GM19025 (cell line): Measurements from ENCODE around the gene EML2.
A peak's percentile ranks its signal among the peaks of the same experiment; 100 is the strongest.
"Not testable (repeated sequence)": the region's sequence is repeated elsewhere in the genome, so short reads cannot be mapped to it uniquely, and the experiment has no call there.

Source experiments
- ATAC-seq: cut with Tn5 transposase; IDR thresholded peaks from one replicate; pipeline ENCODE4 v1.9.1; 2021; ENCODE audit warnings: mild to moderate bottlenecking, low read depth, moderate library complexity; ENCODE audit not compliant: unreplicated experiment

EML2 gene

DNA sequence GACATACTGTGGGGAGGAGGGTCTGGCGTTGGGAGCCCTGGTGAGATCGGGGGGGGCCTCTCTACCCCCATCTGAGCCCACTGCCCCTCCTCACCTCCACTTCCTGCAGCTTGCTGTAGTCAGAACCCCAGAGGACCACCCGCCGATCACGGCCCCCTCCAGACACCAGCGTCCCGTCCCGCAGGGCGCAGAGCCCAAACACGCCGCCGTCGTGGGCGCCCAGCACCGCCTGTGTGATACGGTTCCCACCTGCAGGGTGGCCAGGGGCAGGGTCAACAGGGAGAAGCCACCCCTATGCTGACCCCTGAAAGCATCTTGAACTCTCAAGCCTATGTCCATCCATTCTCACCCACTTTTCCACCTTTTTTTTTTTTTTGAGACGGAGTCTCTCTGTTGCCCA lies 17.8 kb downstream of the EML2 start:
- ATAC-seq: no peak

DNA sequence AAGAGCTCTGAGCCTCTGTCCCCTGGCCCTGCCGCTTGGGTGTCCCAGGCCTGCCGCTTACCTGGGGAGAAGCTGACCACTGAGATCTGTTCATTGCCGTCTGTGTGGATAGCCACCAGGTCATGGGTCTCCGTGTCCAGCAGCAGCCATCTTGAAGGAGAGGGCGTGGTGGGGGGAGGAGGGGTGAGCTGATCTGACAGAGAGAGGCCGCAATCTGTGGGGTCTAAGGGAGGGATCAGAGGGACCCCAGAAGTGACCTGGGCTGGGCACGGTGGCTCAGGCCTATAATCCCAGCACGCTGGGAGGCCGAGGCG lies 22.5 kb downstream of the EML2 start:
- no peak for ATAC-seq

DNA sequence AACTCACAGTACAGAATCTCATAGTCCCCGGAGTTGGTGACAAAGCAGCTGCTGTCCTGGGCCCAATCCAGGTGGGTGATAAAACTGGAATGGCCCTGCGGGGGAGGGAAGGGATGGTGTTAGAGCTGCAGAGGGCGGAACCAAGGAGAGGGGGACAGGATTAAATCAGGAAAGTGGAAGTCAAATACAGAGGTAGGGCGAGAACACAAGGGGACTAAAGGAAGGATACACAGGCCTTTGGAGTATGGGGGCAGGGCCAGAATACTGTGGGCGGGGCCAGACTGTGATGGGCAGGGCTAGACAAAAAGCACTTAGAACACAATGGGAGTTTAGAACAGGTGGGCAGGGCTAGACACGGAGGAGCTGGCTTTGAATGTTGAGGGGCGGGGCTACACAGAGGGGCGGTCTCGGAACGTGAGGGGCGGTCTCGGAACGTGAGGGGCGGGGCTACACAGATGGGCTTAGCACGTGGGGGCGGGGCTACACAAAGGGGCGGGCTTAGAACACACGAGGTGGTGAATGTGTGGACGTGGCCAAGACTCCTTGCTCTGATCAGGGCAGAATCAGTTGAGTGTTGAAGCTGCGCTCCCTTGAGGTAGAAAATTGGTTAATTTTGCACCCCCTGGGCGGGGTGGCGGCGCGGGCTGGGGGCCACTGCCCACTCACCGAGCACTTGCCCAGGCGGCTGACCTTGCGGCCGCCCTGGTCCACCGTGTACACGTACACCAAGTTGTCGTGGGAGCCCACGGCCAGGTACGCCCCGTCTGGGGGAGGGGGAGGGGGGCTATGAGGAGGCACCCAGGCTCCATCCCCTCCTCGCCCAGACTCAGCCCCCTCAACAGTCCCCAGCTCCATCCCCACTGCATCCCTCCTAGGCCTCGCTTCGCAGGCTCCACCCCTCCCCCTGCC lies 23.1 kb downstream of the EML2 start:
- ATAC-seq: no peak

DNA sequence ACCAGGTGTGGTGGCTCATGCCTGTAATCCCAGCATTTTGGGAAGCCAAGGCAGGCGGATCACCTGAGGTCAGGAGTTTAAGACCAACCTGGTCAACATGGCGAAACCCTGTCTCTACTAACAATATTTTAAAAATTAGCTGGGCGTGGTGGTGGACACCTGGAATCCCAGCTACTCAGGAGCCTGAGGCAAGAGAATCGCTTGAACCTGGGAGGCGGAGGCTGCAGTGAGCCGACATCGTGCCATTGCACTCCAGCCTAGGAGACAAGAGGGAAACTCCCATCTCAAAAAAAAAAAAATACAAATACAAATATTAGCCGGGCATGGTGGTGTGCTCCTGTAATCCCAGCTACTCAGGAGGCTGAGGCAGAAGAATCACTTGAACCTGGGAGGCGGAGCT lies 24.1 kb downstream of the EML2 start:
- ATAC-seq: not testable (repeated sequence)

DNA sequence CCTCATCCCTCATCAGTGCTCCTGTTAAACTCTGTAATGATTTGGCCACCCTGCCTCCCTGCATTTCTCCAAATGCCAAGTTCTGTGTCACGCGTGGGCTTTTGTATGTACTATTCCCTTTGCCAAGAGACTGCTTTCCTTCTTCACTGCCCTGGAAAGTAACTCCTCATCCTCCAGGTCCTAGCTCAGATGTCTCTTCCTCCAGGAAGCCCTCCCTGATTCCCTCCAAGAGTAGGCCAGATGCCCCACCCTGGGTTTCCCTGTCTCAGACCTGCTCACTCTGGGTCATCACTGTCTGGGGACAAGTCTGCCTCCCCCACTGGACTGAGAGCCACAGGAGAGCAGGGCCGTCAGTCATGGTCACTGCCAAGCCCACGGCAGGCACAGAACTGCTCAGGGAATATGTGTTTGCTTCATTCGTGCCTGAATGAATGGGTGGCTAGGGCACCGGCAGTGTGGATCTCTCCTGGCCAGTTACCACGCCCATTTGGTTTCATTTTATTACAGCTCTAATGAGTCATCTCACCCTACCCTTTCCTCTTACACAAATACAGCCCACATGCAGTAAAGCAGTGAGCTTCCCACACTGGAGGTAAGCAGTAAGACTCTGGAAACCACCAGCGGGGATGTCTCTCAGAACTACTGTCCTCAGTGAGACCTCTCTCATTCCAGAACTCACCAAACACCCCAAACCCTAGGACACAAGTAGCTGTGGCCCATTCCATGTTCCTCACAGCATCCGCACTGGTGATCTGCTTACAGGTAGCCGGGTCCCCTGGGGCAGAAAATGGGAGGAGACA lies 25.1 kb downstream of the EML2 start:
- ATAC-seq: peak; percentile 70

DNA sequence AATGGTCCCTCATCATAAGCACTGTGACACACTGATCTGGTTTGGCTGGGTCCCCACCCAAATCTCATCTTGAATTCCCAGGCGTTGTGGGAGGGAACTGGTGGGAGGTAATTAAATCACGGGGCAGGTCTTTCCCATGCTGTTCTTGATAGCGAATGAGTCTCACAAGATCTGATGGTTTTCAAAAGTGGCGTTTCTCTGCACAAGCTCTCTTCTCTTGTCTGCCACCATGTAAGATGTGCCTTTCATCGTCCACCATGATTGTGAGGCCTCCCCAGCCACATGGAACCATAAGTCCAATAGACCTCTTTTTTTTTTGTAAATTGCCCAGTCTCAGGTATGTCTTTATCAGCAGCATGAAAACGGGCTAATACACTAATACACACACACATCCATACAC lies 30.2 kb downstream of the EML2 start:
- ATAC-seq: no peak

DNA sequence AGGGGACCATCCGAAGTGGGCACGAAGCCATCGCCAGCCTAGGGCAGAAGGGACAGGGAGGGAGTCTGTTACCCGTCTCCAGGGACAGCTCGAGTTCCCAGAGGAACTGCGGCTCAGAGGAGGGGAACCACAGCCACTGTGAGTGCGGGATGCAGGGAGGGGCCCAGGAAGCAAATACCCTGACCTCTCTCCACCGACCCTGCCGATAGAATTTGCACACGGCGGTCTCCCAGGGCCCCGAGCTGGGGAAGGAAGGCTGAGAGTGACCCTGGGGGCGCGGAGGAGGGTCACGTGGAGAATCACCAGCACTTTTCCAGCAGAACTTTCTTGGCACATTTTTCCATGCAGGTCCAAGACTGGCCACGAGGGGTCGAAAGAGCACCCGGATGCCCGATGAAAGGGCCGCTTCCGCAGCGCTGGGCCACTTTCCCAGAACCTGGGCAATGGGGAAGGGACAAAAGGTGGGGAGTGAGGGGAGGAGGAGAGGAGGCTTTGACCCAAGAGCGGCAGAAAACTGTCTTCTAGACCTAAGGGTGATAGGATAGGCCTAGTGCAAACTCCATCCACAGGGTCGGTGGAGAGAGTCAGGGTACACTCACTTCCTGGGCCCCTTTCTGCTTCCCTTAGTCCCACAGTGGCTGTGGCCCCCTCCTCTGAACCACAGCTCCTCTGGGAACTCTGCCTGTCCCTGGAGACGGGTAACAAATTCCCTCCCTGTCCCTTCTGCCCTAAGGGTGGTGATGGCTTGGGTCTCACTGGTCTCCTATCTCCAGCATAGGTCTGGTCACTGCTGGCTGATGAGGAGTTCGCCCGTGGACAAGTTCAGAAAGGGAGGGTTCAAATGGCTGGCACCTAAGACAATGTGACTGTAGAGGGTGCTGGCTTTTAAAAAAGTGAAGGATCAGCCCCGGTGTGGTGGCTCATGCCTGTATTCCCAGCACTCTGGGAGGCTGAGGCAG lies 31.8 kb downstream of the EML2 start:
- no peak for ATAC-seq

DNA sequence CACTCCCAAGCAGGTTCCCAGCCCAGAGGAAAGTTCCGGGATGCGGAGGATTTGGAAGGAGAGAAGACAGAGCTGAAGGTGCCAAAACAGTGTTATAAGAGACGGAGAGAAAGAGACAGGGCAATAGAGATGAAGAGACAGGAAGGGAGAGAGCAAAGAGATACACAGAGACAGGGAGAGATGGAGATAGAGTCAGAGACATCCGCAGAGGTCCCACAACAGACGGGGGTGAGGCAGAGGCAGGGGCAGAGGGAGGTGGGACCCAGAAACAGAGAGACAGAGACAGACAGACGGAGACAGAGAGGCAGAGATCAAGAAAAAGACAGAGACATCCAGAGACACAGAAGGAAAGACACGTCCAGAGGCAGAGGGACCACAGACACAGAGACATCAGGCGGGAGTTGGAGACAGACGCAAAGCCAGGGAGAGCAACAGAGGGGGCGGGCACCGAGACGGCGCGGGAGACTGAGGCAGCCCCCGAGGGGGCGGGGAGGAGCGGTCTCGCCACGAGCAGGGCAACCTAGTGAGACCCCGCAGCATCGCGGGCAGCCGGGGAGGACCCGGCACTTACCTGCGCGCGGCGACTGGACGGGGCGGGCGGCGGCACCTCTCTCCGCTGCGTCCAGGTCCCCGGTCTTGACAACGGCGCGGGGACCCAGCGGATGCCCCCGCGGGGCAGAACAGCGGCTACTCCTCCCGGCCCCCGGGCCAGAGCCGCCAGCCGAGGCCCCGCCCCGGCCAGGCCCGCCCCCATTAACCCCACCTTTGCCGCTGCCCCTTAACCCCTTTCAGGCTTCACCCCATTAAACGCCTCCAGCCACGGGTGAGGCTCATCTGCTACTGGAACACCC lies 37.4 kb downstream of the EML2 start, which contains the start of gene GPR4:
Gene GPR4, minus strand, starts transcription at position 689 of the 851 bp plus-strand sequence. CDS start 10,346 bp downstream, outside the sequence.
- no peak for ATAC-seq

DNA sequence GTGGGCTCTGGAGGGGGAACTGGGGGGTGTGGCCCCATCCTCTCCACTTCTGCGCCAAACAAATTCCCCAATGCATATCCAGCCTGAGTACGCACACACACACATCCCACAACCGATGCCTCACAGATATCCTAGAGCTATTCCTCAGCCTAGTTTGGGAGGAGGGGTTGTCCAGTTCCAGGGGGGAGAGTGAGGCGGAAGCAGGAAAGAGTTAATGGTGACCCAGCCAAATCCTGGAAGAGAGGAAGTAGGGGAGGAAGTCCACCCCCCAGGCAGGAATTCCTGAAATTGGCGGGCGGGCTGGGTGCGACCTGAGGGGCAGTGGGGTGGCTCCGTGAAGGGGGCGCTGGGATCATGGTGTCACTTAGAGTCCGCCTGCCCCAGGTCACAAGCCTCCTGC lies 38.1 kb downstream of the EML2 start:
- ATAC-seq: no peak

DNA sequence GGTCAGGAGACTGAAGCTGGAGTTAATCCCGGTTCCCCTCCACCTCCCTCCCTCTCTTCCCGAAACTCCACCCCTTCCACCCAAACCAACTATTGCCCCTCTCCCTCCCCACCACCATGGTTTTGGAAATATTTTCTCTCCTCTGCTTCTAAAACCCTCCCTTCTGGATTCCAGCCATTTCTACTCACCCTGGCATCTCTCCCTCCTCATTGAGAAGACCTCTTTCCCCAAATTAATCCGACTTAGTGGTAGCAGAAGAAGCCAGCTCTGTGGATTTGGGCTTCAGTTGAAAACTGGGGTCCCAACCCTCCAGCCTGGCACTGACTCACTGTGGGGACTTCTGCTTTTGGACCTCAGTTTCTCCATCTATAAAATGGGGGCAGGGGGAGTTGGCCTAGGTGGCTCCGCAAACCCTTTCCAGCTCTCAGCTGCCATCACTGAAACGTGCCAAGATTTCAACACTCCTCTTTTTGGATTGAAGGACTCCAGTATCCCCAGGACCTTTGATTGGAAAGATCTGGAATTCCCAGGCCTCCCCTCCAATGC lies 38.8 kb downstream of the EML2 start:
- no peak for ATAC-seq

DNA sequence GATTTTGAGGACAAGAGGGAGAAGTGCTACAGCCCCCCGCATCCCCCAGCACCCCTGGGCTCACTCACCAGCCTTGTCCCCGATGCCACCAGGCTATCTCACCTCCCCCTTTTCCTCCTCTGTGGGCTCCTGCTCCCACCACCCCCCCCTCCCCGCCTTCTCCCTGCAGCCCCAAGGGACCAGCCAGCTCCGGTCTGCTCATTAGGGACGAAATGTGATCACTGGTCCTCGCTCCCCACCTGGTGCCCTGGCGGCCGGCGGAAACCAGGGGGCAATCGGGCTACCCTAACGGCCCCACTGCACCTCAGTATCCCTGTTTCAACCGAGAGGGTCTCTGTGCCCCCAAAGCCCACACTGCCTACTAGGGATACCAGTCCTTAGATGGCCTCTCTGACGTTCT lies 39.9 kb downstream of the EML2 start:
- ATAC-seq: no peak

DNA sequence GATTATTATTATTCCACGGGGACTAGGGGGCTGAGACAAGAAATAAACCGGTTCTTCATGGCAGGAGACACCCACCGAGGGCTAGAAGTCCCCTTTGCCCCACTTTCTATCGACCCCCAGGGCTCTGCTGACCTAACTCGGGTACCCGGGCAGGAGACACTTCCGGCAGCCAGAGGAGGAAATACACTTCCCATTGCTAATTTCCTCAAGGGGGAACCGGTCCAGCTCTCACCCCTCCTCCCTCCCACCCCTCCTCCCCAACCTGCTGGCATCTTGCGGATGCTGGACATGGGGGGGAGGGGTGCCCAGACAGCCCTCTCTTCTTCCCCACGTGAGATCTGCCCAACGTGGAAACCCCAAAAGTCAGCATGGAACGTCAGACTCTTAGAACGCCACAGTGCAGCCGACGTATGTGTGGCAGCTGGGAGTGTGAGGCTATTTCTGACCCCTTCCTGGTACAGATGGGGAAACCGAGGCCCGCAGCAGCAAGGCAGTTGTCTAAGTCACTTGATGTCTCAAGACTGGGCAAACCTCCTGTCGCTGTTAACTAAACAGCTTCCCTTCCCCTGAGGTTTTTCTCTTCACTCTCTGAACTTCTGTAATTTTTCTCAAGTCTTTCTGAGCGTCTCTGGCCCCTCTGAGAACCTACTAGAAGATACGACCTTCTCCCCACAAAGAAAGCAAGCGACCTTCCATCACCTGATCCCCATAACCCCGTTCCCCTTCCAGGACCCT lies 40.8 kb downstream of the EML2 start:
- no peak for ATAC-seq

DNA sequence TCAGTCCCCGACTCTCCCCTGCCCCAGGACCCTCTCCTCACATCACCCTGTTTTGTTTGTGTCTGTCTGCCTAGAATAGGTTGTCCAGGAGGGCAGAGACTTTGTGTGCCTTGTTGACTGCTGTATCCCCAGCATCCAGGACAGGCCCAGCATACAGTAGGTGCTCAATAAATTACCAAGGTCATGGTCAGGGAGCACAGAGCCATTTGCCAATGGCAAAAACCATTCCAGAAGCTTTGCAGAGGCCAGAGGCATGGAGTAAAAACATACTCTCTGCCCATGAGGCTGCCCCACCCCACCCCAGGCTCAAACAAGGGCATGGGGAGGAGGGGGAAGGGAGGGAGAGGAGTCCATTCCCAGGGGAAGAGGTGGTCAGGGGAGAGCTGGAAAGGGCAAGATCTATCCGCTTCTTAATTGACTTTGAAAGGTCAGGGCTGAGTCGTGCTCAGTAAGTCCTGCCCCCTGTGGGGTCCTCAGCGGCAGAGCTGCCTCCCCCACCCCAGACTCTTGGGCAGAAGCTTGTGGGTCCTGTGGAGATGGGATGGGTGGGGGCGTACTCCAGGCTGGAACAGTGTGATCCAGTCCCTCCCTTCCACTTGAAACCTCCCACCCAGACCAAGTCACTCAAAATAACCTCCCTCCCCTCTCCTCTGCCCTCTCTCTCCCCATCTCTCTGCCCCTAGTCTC lies 41.6 kb downstream of the EML2 start:
- ATAC-seq: no peak

DNA sequence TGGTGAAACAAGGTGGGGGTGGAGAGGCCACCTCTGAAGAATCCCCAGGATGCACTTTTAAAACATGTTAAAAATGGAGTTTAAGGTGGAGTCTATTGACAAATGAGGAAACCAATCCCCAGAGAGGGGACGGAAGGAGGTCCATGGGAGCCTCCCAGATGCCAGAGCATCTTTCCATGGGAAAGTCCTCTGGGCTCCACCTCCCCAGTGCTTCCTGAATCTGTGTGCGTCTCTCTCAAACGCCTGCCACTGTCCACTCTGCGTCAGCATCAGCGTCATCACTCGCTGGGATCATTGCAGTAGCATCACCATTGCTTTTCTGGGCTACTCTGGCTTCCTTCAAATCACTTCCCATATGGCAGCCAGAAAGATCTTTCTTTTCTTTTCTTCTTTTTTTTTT lies 43.4 kb downstream of the EML2 start:
- no peak for ATAC-seq

DNA sequence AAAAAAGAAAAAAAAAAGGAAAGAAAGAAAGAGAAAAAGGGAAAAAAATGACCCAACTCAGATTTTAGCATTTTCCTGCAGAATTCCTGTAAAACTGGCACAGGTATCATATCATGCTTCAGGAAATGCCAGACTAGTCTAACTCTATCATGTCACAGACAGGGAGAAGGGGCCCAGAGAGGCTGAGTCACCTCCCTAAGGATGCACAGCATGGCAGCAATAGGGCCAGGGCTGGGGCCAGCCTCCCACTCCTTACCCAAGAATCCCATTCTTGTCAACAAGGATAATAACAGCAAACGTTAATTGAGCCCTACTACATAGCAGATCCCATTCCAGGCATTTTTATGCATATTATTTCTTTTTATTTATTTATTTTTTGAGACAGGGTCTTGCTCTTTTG lies 45.7 kb downstream of the EML2 start:
- ATAC-seq: no peak

DNA sequence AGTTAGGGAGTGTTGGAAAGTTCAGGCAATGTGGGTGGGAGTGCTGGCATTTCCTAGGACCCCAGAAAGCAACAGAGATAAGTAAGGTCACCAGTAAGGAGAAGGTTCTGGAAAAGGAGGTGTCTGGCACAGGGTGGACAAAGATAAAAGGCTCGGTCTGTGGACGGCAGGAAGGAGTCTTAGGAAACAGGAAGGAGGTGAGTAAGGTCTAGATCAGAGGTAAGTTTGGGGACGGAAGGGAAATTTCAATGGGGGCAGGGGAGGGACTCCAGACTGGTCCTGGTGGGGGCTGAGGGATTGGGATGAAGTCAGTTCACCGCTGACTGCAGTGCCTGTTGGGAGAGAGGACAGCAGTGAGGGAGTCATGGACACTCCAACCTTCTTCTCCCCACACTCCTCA lies 46.8 kb downstream of the EML2 start:
- no peak for ATAC-seq

DNA sequence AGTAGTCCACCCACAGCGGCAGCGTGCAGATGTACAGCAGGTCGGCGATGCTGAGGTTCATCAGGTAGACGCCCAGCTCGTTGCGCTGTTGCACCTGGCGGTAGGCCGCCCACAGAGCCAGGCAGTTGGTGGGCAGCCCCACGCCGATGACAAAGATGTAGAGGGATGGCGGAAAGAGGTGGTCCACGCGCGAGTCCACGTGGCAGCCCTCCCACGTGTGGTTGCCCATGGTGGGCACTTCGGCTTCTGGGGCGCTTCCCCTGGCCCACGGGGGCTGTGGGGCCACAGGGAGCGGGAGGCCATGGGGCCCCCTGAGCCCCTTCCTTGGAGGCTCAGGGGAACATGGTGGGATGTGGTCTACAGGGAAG lies 47.6 kb downstream of the EML2 start:
- ATAC-seq: no peak

DNA sequence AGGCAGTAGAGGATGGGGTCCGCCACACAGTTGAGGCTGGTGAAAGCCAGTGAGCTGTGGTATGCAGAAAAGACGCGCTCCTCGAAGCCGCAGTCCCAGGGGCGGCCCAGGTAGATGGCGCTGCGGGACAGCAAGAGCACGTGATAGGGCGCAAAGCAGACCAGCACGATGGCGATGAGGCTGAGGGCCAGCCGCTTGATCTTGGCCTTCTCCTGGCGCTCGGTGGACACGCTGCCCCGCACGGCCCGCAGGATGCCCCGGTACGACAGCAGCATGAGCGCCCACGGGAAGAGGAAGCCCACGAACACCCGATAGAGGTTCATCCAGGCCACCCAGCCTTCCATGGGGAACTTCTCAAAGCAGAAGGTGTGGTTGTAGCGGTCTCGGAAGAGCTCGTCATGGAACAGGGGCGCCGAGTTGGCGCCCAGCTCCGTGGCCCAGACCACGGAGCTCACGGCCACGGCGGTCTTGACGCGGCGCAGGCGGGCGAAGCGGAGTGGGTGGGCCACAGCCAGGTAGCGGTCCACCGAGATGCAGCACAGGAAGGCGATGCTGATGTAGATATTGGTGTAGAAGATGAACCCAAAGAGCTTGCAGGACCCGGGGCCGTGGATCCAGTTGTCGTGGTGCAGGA lies 48.1 kb downstream of the EML2 start:
- ATAC-seq: no peak
